SK-N-MC (cell line): ENCODE measurements around the gene NLRC5.

Source experiments
- EZH2 ChIP-seq: fragments of 200-600 bp; sonication (generic); IDR thresholded peaks from one replicate; pipeline ENCODE4 v1.6.1; 2017; ENCODE audit warnings: antibody characterized with exemption
- FOXP2 ChIP-seq: optimal IDR thresholded peaks from 2 replicates; pipeline ENCODE3; 2011; ENCODE audit warnings: mild to moderate bottlenecking, moderate library complexity; ENCODE audit not compliant: insufficient read depth; ENCODE audit errors: extremely low read length, control extremely low read depth
- POLR2AphosphoS5 ChIP-seq: IDR thresholded peaks from 2 replicates; pipeline ENCODE4 v1.6.1; 2012; ENCODE audit warnings: mild to moderate bottlenecking, low read depth, low read length, borderline replicate concordance

GRCh38 chr16:56999409-57000270, 10.3 kb downstream of the NLRC5 start:
- no peak for TF ChIP-seq FOXP2
- TF ChIP-seq POLR2AphosphoS5, result no peak
- no peak for TF ChIP-seq EZH2
